Measurements from ENCODE around the gene SELL. TPM values are rescaled to one million over a fixed set of nuclear protein-coding genes. Genes with fewer than 3 reads are reported as not detected.

Gene SELL
- total RNA-seq, result 370 TPM
- 1,000 to 10,000 TPM; 1,894 to 2,165 (median 2,020) TPM for polyA plus RNA-seq

GRCh38 chr1:169711469-169712308 lies at the start of gene SELL:
Gene SELL (minus strand): TSS chr1:169711620. CDS start chr1:169711498, 122 bp downstream.
- Mint-ChIP-seq H3K27me3 (peaks cover 4% of the 10 kb centered on the region), H3K4me3 (peak within 1 kb of the TSS; percentile 92 to 99 (median 95)), H3K4me1 (peaks cover 0 to 20% (median 13%) of the 10 kb centered on the region in 4 donors), H3K27ac (peak within 1 kb of the TSS; percentile 81 to 95 (median 92)), H3K9me3 (peaks cover 0 to 23% (median 9%) of the 10 kb centered on the region in 7 donors), H3K36me3 (peaks cover 26% of the 10 kb centered on the region)
- peak within 1 kb of the TSS; percentile 99 for H3K4me3 ChIP-seq (ENCODE audit: low read depth, low read length)
- peak; percentile 62 to 93 (median 79) for DNase-seq
- H3K27ac ChIP-seq (ENCODE audit: insufficient read depth, low read length, poor library complexity, severe bottlenecking), result peak within 1 kb of the TSS; percentile 88
- H3K27me3 ChIP-seq (ENCODE audit: control insufficient read depth, insufficient read depth, low read length), result no peaks in the 10 kb centered on the region
- peak; percentile 77 to 79 for ATAC-seq (ENCODE audit: low read depth in 2 of 2)
- H3K36me3 ChIP-seq (ENCODE audit: control insufficient read depth, insufficient read depth, low read length), result peaks cover 12% of the 10 kb centered on the region
- peaks cover 3 to 4% of the 10 kb centered on the region in 2 experiments for H3K9me3 ChIP-seq (ENCODE audit: control insufficient read depth in 2 of 2, low read length in 2 of 2)
- H3K4me1 ChIP-seq (ENCODE audit: control insufficient read depth, insufficient read depth, low read length, poor library complexity, severe bottlenecking), result peaks cover 31% of the 10 kb centered on the region

GRCh38 chr1:169759038-169759437 lies 47.6 kb upstream of the SELL start:
- H3K4me3 Mint-ChIP-seq, result no peak overlapping the region

DNA sequence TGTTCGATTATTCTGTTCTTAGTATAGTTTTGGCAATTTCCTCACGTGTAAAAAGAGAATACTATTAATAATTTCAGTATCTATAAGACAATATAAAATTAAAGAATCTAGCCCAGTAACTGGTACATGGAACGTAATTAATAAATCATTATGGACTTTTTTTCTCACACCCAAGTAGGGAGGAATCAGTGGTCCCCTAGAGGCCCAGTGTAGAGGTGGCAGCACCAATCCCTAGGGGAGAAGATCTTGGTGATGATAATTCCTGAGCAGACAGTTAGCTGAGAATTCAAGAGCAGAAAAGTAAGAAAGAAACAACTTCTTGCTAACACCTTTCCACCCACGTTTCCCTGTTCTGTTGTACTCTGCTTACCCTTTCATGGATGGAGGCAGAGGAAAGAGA lies 42.1 kb upstream of the SELL start:
- Histone ChIP-seq H3K27me3 (ENCODE audit: control insufficient read depth, insufficient read depth, low read length) (peaks cover 9% of the 10 kb centered on the region), H3K36me3 (ENCODE audit: control insufficient read depth, insufficient read depth, low read length) (no peaks in the 10 kb centered on the region), H3K4me3 (ENCODE audit: low read depth, low read length) (no peak overlapping the region), H3K9me3 (ENCODE audit: control insufficient read depth in 2 of 2, low read length in 2 of 2) (no peaks in the 10 kb centered on the region), H3K4me1 (ENCODE audit: control insufficient read depth, insufficient read depth, low read length, poor library complexity, severe bottlenecking) (no peaks in the 10 kb centered on the region), H3K27ac (ENCODE audit: insufficient read depth, low read length, poor library complexity, severe bottlenecking) (no peak overlapping the region)
- DNase-seq (no peak), ATAC-seq (ENCODE audit: low read depth in 2 of 2) (no peak)
- H3K9me3 Mint-ChIP-seq, result no peaks in the 10 kb centered on the region
- H3K36me3 Mint-ChIP-seq, result no peaks in the 10 kb centered on the region
- H3K4me3 Mint-ChIP-seq, result no peak overlapping the region
- peaks cover 49% of the 10 kb centered on the region for H3K27me3 Mint-ChIP-seq
- H3K27ac Mint-ChIP-seq, result no peak overlapping the region
- H3K4me1 Mint-ChIP-seq, result no peaks in the 10 kb centered on the region

More at GRCh38 chr1:169759038-169759437, 47.6 kb upstream of the SELL start:
- Histone ChIP-seq H3K4me1 (ENCODE audit: control insufficient read depth, insufficient read depth, low read length, poor library complexity, severe bottlenecking) (no peaks in the 10 kb centered on the region), H3K36me3 (ENCODE audit: control insufficient read depth, insufficient read depth, low read length) (no peaks in the 10 kb centered on the region), H3K9me3 (ENCODE audit: control insufficient read depth in 2 of 2, low read length in 2 of 2) (no peaks in the 10 kb centered on the region), H3K27ac (ENCODE audit: insufficient read depth, low read length, poor library complexity, severe bottlenecking) (no peak overlapping the region), H3K4me3 (ENCODE audit: low read depth, low read length) (no peak overlapping the region), H3K27me3 (ENCODE audit: control insufficient read depth, insufficient read depth, low read length) (peaks cover 7% of the 10 kb centered on the region)
- H3K9me3 Mint-ChIP-seq, result peaks cover 0 to 3% (median 0%) of the 10 kb centered on the region in 7 donors
- DNase-seq (no peak), ATAC-seq (ENCODE audit: low read depth in 2 of 2) (no peak)
- no peaks in the 10 kb centered on the region for H3K36me3 Mint-ChIP-seq
- peaks cover 0 to 6% (median 0%) of the 10 kb centered on the region in 4 donors for H3K4me1 Mint-ChIP-seq
- peaks cover 33% of the 10 kb centered on the region for H3K27me3 Mint-ChIP-seq
- H3K27ac Mint-ChIP-seq, result no peak overlapping the region

- H3K27me3 Mint-ChIP-seq, result peaks cover 37% of the 10 kb centered on the region
- no peak overlapping the region for H3K4me3 Mint-ChIP-seq
- no peaks in the 10 kb centered on the region for H3K36me3 Mint-ChIP-seq
- Histone ChIP-seq H3K4me1 (ENCODE audit: control insufficient read depth, insufficient read depth, low read length, poor library complexity, severe bottlenecking) (no peaks in the 10 kb centered on the region), H3K27me3 (ENCODE audit: control insufficient read depth, insufficient read depth, low read length) (peaks cover 8% of the 10 kb centered on the region), H3K9me3 (ENCODE audit: control insufficient read depth in 2 of 2, low read length in 2 of 2) (no peaks in the 10 kb centered on the region), H3K4me3 (ENCODE audit: low read depth, low read length) (no peak overlapping the region), H3K36me3 (ENCODE audit: control insufficient read depth, insufficient read depth, low read length) (no peaks in the 10 kb centered on the region), H3K27ac (ENCODE audit: insufficient read depth, low read length, poor library complexity, severe bottlenecking) (no peak overlapping the region)
- ATAC-seq (ENCODE audit: low read depth in 2 of 2), result no peak
- DNase-seq, result no peak
- no peaks in the 10 kb centered on the region for H3K4me1 Mint-ChIP-seq
- H3K9me3 Mint-ChIP-seq, result no peaks in the 10 kb centered on the region
- H3K27ac Mint-ChIP-seq, result no peak overlapping the region
Observed at GRCh38 chr1:169750041-169750440, 38.6 kb upstream of the SELL start.

GRCh38 chr1:169746550-169746949 lies 35.1 kb upstream of the SELL start:
- H3K9me3 ChIP-seq (ENCODE audit: control insufficient read depth in 2 of 2, low read length in 2 of 2), result no peaks in the 10 kb centered on the region
- H3K27ac Mint-ChIP-seq, result no peak overlapping the region
- no peak overlapping the region for H3K27ac ChIP-seq (ENCODE audit: insufficient read depth, low read length, poor library complexity, severe bottlenecking)
- no peaks in the 10 kb centered on the region for H3K36me3 Mint-ChIP-seq
- H3K27me3 ChIP-seq (ENCODE audit: control insufficient read depth, insufficient read depth, low read length), result peaks cover 6% of the 10 kb centered on the region
- no peaks in the 10 kb centered on the region for H3K36me3 ChIP-seq (ENCODE audit: control insufficient read depth, insufficient read depth, low read length)
- H3K4me1 Mint-ChIP-seq, result no peaks in the 10 kb centered on the region
- peaks cover 35% of the 10 kb centered on the region for H3K27me3 Mint-ChIP-seq
- H3K9me3 Mint-ChIP-seq, result peaks cover 0 to 6% (median 0%) of the 10 kb centered on the region in 7 donors
- no peak for DNase-seq
- ATAC-seq (ENCODE audit: low read depth in 2 of 2), result no peak
- no peak overlapping the region for H3K4me3 ChIP-seq (ENCODE audit: low read depth, low read length)
- H3K4me3 Mint-ChIP-seq, result no peak overlapping the region
- no peaks in the 10 kb centered on the region for H3K4me1 ChIP-seq (ENCODE audit: control insufficient read depth, insufficient read depth, low read length, poor library complexity, severe bottlenecking)

DNA sequence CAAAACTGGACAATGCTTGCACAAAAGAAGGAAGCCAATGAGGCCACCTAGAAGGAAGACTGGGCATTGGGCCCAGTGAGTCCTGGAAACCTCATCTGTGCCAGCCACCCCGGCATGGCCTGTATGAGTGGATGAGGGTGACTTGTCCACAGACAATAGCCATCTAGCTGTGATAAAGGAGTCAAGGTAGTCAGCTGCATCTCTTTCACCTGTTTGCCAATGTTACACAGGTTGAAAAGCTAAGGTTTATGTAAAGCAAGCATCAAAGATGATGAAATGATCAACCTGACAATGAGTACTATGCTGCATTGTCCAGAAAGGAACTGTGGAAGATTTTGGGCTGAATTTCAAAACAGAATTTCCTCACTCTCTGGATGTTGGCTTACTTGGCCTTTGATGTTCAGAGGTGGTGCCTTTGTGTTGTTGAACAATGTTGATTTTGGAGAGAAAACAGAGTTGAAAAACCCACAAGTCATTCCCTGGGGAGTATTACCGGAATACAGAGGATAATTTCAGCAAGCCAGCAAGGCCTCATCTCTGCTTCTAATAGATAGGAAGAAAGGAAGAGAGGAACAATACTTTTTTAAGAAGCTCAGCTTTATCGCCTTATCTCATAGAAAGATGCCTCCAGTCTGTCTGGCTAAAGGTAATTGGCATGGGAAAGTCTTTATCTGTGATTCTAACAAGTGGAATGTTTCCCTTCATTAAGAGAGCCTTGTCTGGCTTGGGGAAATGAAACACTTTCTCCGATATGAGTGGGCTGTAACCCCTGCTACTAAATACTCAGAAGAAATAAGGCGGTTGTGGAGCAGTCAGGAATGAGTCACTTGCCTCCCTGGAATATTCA lies 33.8 kb upstream of the SELL start:
- H3K27ac ChIP-seq (ENCODE audit: insufficient read depth, low read length, poor library complexity, severe bottlenecking), result no peak overlapping the region
- no peaks in the 10 kb centered on the region for H3K9me3 ChIP-seq (ENCODE audit: control insufficient read depth in 2 of 2, low read length in 2 of 2)
- H3K27ac Mint-ChIP-seq, result no peak overlapping the region
- H3K9me3 Mint-ChIP-seq, result peaks cover 0 to 6% (median 0%) of the 10 kb centered on the region in 7 donors
- H3K4me1 ChIP-seq (ENCODE audit: control insufficient read depth, insufficient read depth, low read length, poor library complexity, severe bottlenecking), result no peaks in the 10 kb centered on the region
- peaks cover 6% of the 10 kb centered on the region for H3K27me3 ChIP-seq (ENCODE audit: control insufficient read depth, insufficient read depth, low read length)
- H3K4me1 Mint-ChIP-seq, result no peaks in the 10 kb centered on the region
- H3K4me3 ChIP-seq (ENCODE audit: low read depth, low read length), result no peak overlapping the region
- DNase-seq, result no peak
- H3K27me3 Mint-ChIP-seq, result peaks cover 40% of the 10 kb centered on the region
- H3K36me3 ChIP-seq (ENCODE audit: control insufficient read depth, insufficient read depth, low read length), result no peaks in the 10 kb centered on the region
- H3K4me3 Mint-ChIP-seq, result no peak overlapping the region
- H3K36me3 Mint-ChIP-seq, result no peaks in the 10 kb centered on the region
- no peak for ATAC-seq (ENCODE audit: low read depth in 2 of 2)

DNA sequence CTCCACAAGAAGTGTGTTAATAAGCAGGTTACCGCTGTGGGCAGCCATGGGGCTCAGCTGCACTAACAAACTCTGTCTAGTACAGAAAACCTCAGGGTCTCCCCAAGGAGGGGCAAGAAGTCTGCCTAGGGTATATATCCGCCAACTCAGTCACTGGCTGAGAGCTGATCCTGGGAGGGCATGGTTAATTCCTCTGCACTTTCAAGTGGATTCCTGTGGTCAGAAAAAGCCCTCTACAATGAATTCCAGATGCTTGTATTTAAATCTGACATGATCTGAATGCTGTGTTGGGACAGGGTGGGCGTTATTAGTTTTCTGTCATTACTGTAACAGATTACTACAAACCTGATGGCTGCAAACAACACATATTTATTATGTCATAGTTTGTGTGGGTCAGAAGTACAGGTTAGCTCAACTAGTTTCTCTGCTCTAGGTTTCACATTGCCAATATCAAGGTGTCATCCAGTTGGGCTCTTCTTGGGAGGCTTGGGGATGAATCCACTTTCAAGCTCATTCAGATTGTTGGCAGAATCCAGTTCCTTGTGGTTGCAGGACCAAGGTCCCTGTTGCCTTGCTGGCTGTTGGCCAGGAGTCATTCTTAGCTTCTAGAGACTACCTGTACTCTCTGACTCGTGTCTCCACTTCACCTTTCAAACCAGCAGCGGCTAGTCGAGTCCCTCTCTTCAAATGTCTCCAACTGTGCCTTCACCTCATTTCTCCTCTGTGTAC lies 30.4 kb upstream of the SELL start:
- Mint-ChIP-seq H3K36me3 (no peaks in the 10 kb centered on the region), H3K27me3 (peaks cover 62% of the 10 kb centered on the region), H3K4me1 (no peaks in the 10 kb centered on the region), H3K27ac (no peak overlapping the region), H3K9me3 (peaks cover 0 to 6% (median 2%) of the 10 kb centered on the region in 7 donors), H3K4me3 (no peak overlapping the region)
- Histone ChIP-seq H3K27ac (ENCODE audit: insufficient read depth, low read length, poor library complexity, severe bottlenecking) (no peak overlapping the region), H3K36me3 (ENCODE audit: control insufficient read depth, insufficient read depth, low read length) (no peaks in the 10 kb centered on the region), H3K9me3 (ENCODE audit: control insufficient read depth in 2 of 2, low read length in 2 of 2) (no peaks in the 10 kb centered on the region), H3K4me3 (ENCODE audit: low read depth, low read length) (no peak overlapping the region), H3K27me3 (ENCODE audit: control insufficient read depth, insufficient read depth, low read length) (peaks cover 12% of the 10 kb centered on the region), H3K4me1 (ENCODE audit: control insufficient read depth, insufficient read depth, low read length, poor library complexity, severe bottlenecking) (no peaks in the 10 kb centered on the region)
- ATAC-seq (ENCODE audit: low read depth in 2 of 2), result no peak
- DNase-seq, result no peak
